Activated CD8-positive, alpha-beta T cell treated with anti-CD3 and anti-CD28 coated beads, Interleukin-2, amount 10 ng/mL, durations not matched to agents 7 days and 5 days (primary cell): Measurements from ENCODE around the gene SP4. TPM values are rescaled to one million over a fixed set of nuclear protein-coding genes. Genes with fewer than 3 reads are reported as not detected.

Experiments
- ATAC-seq: fragments of 150-1000 bp; cut with Tn5 transposase; one replicate; pipeline ENCODE4 v1.10.0; 2021; ENCODE audit warnings: moderate library complexity
- CTCF ChIA-PET: fragments of 350-600 bp; sonication (Branson Sonifier 250); formaldehyde crosslinking; loops from one replicate; lab custom pipeline; 2021; ENCODE audit warnings: antibody characterized with exemption; lab: Charles Lee
- POLR2A ChIA-PET: fragments of 350-600 bp; sonication (Branson Sonifier 250); formaldehyde crosslinking; loops from one replicate; lab custom pipeline; 2021; ENCODE audit warnings: antibody characterized with exemption; lab: Charles Lee
- DNase-seq: peaks from one replicate; pipeline ENCODE4 v3.0.0-alpha.2; 2020
- H3K27ac Mint-ChIP-seq: one replicate; pipeline ENCODE4 v1.8.0; 2021; ENCODE audit warnings: mild to moderate bottlenecking, mixed read lengths
- H3K27me3 Mint-ChIP-seq: one replicate; pipeline ENCODE4 v1.8.0; 2021; ENCODE audit warnings: low read depth, mixed read lengths
- H3K36me3 Mint-ChIP-seq: one replicate; pipeline ENCODE4 v1.8.0; 2021; ENCODE audit warnings: low read depth, mixed read lengths
- H3K4me1 Mint-ChIP-seq: one replicate; pipeline ENCODE4 v1.8.0; 2021; ENCODE audit warnings: low read depth, mixed read lengths
- H3K4me3 Mint-ChIP-seq: one replicate; pipeline ENCODE4 v1.8.0; 2021; ENCODE audit warnings: mild to moderate bottlenecking, mixed read lengths
- H3K9me3 Mint-ChIP-seq: one replicate; pipeline ENCODE4 v1.8.0; 2022; ENCODE audit warnings: mixed read lengths; ENCODE audit not compliant: insufficient read depth
- microRNA-seq: library from miRNA; unstranded; fragments of <30 nt; microRNA quantifications from one replicate; pipeline ENCODE4 v1.2.0, GENCODE V29; 2022
- total RNA-seq, 2 experiments: library from RNA; stranded (reverse); gene quantifications; one replicate each; pipeline ENCODE4 v1.2.3, GENCODE V29; 2021

The SP4 gene
- total RNA-seq, 2 experiments from 2014 or later: 37.0 to 38.2 TPM

- Mint-ChIP-seq H3K27ac (no peak overlapping the region), H3K36me3 (no peaks in the 10 kb centered on the region), H3K27me3 (peaks cover 21% of the 10 kb centered on the region), H3K4me3 (no peak overlapping the region), H3K4me1 (no peaks in the 10 kb centered on the region), H3K9me3 (no peaks in the 10 kb centered on the region)
- ATAC-seq (no peak), DNase-seq (no peak)
- CTCF ChIA-PET: interaction anchor here (0.5 kb wide), 1 partner anchor 11 kb away, joined by 3 read pairs; no protein-coding TSS in a partner anchor
- POLR2A ChIA-PET: no interaction called here
Measured at GRCh38 chr7:21550076-21550475, 122.2 kb downstream of the SP4 start.

GRCh38 chr7:21550821-21551531 is 123.1 kb downstream of the SP4 start:
- no peaks in the 10 kb centered on the region for H3K36me3 Mint-ChIP-seq
- H3K27me3 Mint-ChIP-seq: peaks cover 14% of the 10 kb centered on the region
- H3K4me1 Mint-ChIP-seq: no peaks in the 10 kb centered on the region
- H3K4me3 Mint-ChIP-seq: no peak overlapping the region
- H3K9me3 Mint-ChIP-seq: no peaks in the 10 kb centered on the region
- ATAC-seq (no peak), DNase-seq (no peak)
- POLR2A ChIA-PET: no interaction called here
- CTCF ChIA-PET: no interaction called here
- no peak overlapping the region for H3K27ac Mint-ChIP-seq

GRCh38 chr7:21562385-21562784 is 134.5 kb downstream of the SP4 start:
- ChIA-PET CTCF (no interaction called here), POLR2A (no interaction called here)
- Mint-ChIP-seq H3K27ac (no peak overlapping the region), H3K36me3 (no peaks in the 10 kb centered on the region), H3K27me3 (peaks cover 2% of the 10 kb centered on the region), H3K4me3 (no peak overlapping the region), H3K9me3 (no peaks in the 10 kb centered on the region), H3K4me1 (no peaks in the 10 kb centered on the region)
- DNase-seq (no peak), ATAC-seq (no peak)

Small RNA genes within 50 kb of the gene (microRNA-seq; reads per million reads assigned to microRNA genes)
- not detected for gene MIR1183

Other genes with a start within 250 kb of the SP4 start
- gene DNAH11, start 115.0 kb downstream of the SP4 start, total RNA-seq: 1 to 10 TPM in 1 of 2 experiments, under 1 TPM in 1; 0.91 to 2.3 TPM